AG10803 (cell line): ENCODE measurements around the gene TAL1.

Experiments used
- DNase-seq: peaks from one replicate; pipeline ENCODE4 v3.0.0; 2010; ENCODE audit warnings: low read depth
- H3K4me3 ChIP-seq: 2 replicates; pipeline ENCODE4 v1.5.1; 2011; ENCODE audit warnings: mild to moderate bottlenecking, low read length, control low read depth
- CTCF ChIP-seq: conservative IDR thresholded peaks from 2 replicates; pipeline ENCODE4 v1.5.1; 2011; ENCODE audit warnings: mild to moderate bottlenecking, low read length, control low read depth, inconsistent platforms

The TAL1 gene

GRCh38 chr1:47252369-47252768 lies 20.3 kb upstream of the TAL1 start:
- no peak for TF ChIP-seq CTCF
- DNase-seq: no peak
- no peak overlapping the region for H3K4me3 ChIP-seq

GRCh38 chr1:47249755-47250154 lies 17.7 kb upstream of the TAL1 start:
- no peak overlapping the region for H3K4me3 ChIP-seq
- TF ChIP-seq CTCF: no peak
- no peak for DNase-seq

- TF ChIP-seq CTCF: no peak
- no peak overlapping the region for H3K4me3 ChIP-seq
- DNase-seq: no peak
Observed at GRCh38 chr1:47244339-47244862, 12.4 kb upstream of the TAL1 start.

- no peak for TF ChIP-seq CTCF
- H3K4me3 ChIP-seq: no peak overlapping the region
- no peak for DNase-seq
Observed at GRCh38 chr1:47243910-47244309, 11.9 kb upstream of the TAL1 start.

GRCh38 chr1:47241114-47242113 lies 9.4 kb upstream of the TAL1 start:
- H3K4me3 ChIP-seq: no peak overlapping the region
- TF ChIP-seq CTCF: no peak
- DNase-seq: no peak

- H3K4me3 ChIP-seq: no peak overlapping the region
- no peak for DNase-seq
- no peak for TF ChIP-seq CTCF
Observed at GRCh38 chr1:47238935-47239592, 7.0 kb upstream of the TAL1 start.
